ENCODE results near the gene ASPN. TPM values are rescaled to one million over a fixed set of nuclear protein-coding genes. Genes with fewer than 3 reads are reported as not detected.

ASPN gene
- total RNA-seq, 3 donors from 2014 or later (not counting 1 experiment from before 2014, with no cell fraction given): not detected

DNA sequence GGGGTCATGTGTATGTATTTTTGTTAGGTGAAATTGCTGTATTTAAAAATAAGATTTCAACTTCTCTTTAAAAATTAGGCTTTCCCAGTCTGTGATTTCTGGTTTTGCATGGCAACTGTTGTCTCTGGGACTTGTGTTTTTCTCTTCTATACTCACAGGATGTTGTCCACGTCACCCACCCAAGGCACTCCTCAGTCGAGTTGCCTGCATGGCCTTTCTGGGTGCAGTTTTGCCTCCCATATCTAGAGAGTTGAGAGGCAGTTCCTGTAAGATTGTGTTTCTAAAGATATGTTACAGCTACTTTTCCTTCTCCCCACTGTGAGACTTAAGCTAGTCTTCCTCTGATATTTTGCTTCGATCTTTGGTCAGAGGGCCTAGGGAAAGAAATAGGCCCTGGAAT is 2.3 kb upstream of the ASPN start:
- Histone ChIP-seq H3K9me3 (ENCODE audit: control insufficient read depth, insufficient read depth, low read length) (no peaks in the 10 kb centered on the region), H3K27ac (ENCODE audit: low read length) (no peak overlapping the region), H3K4me1 (ENCODE audit: control insufficient read depth, insufficient read depth, low read length) (no peaks in the 10 kb centered on the region), H3K27me3 (ENCODE audit: control insufficient read depth, insufficient read depth, low read length) (no peaks in the 10 kb centered on the region), H3K36me3 (ENCODE audit: control insufficient read depth, insufficient read depth, low read length) (no peaks in the 10 kb centered on the region), H3K4me3 (ENCODE audit: low read length) (no peak overlapping the region)
- Mint-ChIP-seq H3K27me3 (ENCODE audit: low read depth in 2 of 2) (no peaks in the 10 kb centered on the region), H3K36me3 (no peaks in the 10 kb centered on the region), H3K27ac (no peak overlapping the region), H3K9me3 (no peaks in the 10 kb centered on the region), H3K4me1 (no peaks in the 10 kb centered on the region), H3K4me3 (no peak overlapping the region)
- ATAC-seq (no peak), DNase-seq (no peak)
- TF ChIP-seq CTCF (IDR thresholded peaks at IDR 0.05): no peak
- WGBS (ENCODE audit: insufficient coverage): 92% methylated on average over 3 of the region's 3 CpGs
- intact Hi-C loops (cut with micrococcal nuclease): no loop called here

- H3K9me3 ChIP-seq (ENCODE audit: control insufficient read depth, insufficient read depth, low read length): no peaks in the 10 kb centered on the region
- intact Hi-C loops (cut with micrococcal nuclease): no loop called here
- no peaks in the 10 kb centered on the region for H3K36me3 ChIP-seq (ENCODE audit: control insufficient read depth, insufficient read depth, low read length)
- H3K27ac Mint-ChIP-seq: no peak overlapping the region
- H3K27me3 Mint-ChIP-seq (ENCODE audit: low read depth in 2 of 2): no peaks in the 10 kb centered on the region
- ATAC-seq: no peak
- DNase-seq: no peak
- 99% methylated on average over 3 of the region's 5 CpGs for WGBS (ENCODE audit: insufficient coverage)
- H3K4me3 ChIP-seq (ENCODE audit: low read length): no peak overlapping the region
- no peak for TF ChIP-seq CTCF (IDR thresholded peaks at IDR 0.05)
- no peaks in the 10 kb centered on the region for H3K9me3 Mint-ChIP-seq
- H3K4me3 Mint-ChIP-seq: no peak overlapping the region
- H3K36me3 Mint-ChIP-seq: no peaks in the 10 kb centered on the region
- H3K4me1 Mint-ChIP-seq: no peaks in the 10 kb centered on the region
- H3K27ac ChIP-seq (ENCODE audit: low read length): no peak overlapping the region
- H3K27me3 ChIP-seq (ENCODE audit: control insufficient read depth, insufficient read depth, low read length): no peaks in the 10 kb centered on the region
- no peaks in the 10 kb centered on the region for H3K4me1 ChIP-seq (ENCODE audit: control insufficient read depth, insufficient read depth, low read length)
These were observed 1.6 kb upstream of the ASPN start for GRCh38 chr9:92483627-92484545.

DNA sequence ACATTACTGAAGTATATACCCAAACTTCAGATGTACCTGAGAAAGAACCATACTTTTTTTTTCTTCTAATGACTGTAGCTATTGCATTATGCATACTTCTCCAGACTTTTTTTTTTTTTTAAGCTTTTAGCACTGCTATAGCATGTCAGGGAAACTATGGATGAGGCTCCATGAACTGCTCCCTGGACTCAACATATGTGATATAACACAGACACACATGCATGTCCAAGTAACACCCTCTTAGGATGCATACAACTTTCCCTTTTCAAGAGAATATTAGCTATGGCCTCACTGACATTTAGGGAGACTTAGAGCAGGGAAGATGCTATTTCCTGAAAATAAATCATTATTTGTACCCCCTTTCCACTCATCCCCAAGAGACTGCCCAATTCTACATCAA is 499 bp upstream of the ASPN start:
- H3K4me3 Mint-ChIP-seq: no peak overlapping the region
- no peaks in the 10 kb centered on the region for H3K9me3 Mint-ChIP-seq
- ATAC-seq: no peak
- no peaks in the 10 kb centered on the region for H3K27me3 Mint-ChIP-seq (ENCODE audit: low read depth in 2 of 2)
- intact Hi-C loops (cut with micrococcal nuclease): no loop called here
- TF ChIP-seq CTCF (IDR thresholded peaks at IDR 0.05): no peak
- no peaks in the 10 kb centered on the region for H3K4me1 ChIP-seq (ENCODE audit: control insufficient read depth, insufficient read depth, low read length)
- no peak overlapping the region for H3K27ac ChIP-seq (ENCODE audit: low read length)
- no peaks in the 10 kb centered on the region for H3K4me1 Mint-ChIP-seq
- no peak for DNase-seq
- no peaks in the 10 kb centered on the region for H3K36me3 ChIP-seq (ENCODE audit: control insufficient read depth, insufficient read depth, low read length)
- no peaks in the 10 kb centered on the region for H3K9me3 ChIP-seq (ENCODE audit: control insufficient read depth, insufficient read depth, low read length)
- no peak overlapping the region for H3K27ac Mint-ChIP-seq
- H3K27me3 ChIP-seq (ENCODE audit: control insufficient read depth, insufficient read depth, low read length): no peaks in the 10 kb centered on the region
- no peak overlapping the region for H3K4me3 ChIP-seq (ENCODE audit: low read length)
- H3K36me3 Mint-ChIP-seq: no peaks in the 10 kb centered on the region

All from natural killer cell (primary cell).